ENCODE data around the gene CTBP1.

CTBP1 gene

DNA sequence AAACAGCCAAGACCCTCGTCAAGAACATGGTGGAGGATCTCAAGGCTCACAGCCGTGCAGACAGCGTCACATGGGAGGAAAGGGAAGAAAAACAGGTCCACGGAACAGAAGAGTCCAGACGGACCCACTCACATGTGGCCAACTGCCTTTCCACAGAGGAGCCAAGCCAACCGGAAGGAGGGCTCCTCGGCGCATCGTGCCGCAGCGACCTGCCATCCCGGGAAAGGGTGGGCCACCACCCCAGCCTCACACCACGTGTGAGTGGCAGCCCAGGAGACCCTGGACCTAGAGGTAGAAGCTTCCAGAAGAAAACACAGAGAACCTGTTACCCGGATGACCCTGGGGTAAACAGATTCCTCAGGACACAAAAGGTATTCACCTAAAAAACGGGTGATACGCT, 28.4 kb downstream of the CTBP1 start:
- H3K4me3 ChIP-seq (ENCODE audit: low read depth, low read length), result no peak overlapping the region
- H3K4me1 ChIP-seq (ENCODE audit: control insufficient read depth, insufficient read depth, low read length), result no peaks in the 10 kb centered on the region
- peaks cover 54% of the 10 kb centered on the region for H3K36me3 ChIP-seq (ENCODE audit: control insufficient read depth, insufficient read depth, low read length)
- no peaks in the 10 kb centered on the region for H3K27me3 ChIP-seq (ENCODE audit: control insufficient read depth, insufficient read depth, low read length)
- no peak overlapping the region for H3K9ac ChIP-seq (ENCODE audit: low read depth, low read length)
- no peak overlapping the region for H3K27ac ChIP-seq (ENCODE audit: low read depth, low read length)
- H3K9me3 ChIP-seq (ENCODE audit: control insufficient read depth, insufficient read depth, low read length), result no peaks in the 10 kb centered on the region

DNA sequence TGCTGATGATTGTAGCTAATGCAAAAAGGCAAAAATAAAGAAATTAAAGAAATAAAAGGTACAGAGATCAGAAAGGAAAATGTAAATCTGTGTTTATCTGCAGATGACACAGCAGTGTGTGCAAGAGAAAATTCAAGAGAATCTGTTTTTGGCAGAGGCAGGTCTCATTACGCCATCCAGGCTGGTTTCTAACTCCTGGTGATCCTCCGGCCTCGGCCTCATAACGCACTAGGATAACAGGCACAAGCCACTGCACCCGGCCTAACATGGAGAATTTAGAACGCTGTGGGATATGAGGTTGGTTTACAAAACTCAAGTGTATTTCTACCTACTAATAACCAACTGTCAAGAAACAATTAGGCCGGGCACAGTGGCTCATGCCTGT, 29.4 kb downstream of the CTBP1 start:
- Histone ChIP-seq H3K36me3 (ENCODE audit: control insufficient read depth, insufficient read depth, low read length) (peaks cover 54% of the 10 kb centered on the region), H3K4me3 (ENCODE audit: low read depth, low read length) (no peak overlapping the region), H3K27ac (ENCODE audit: low read depth, low read length) (no peak overlapping the region), H3K9ac (ENCODE audit: low read depth, low read length) (no peak overlapping the region), H3K27me3 (ENCODE audit: control insufficient read depth, insufficient read depth, low read length) (no peaks in the 10 kb centered on the region), H3K9me3 (ENCODE audit: control insufficient read depth, insufficient read depth, low read length) (no peaks in the 10 kb centered on the region), H3K4me1 (ENCODE audit: control insufficient read depth, insufficient read depth, low read length) (no peaks in the 10 kb centered on the region)

DNA sequence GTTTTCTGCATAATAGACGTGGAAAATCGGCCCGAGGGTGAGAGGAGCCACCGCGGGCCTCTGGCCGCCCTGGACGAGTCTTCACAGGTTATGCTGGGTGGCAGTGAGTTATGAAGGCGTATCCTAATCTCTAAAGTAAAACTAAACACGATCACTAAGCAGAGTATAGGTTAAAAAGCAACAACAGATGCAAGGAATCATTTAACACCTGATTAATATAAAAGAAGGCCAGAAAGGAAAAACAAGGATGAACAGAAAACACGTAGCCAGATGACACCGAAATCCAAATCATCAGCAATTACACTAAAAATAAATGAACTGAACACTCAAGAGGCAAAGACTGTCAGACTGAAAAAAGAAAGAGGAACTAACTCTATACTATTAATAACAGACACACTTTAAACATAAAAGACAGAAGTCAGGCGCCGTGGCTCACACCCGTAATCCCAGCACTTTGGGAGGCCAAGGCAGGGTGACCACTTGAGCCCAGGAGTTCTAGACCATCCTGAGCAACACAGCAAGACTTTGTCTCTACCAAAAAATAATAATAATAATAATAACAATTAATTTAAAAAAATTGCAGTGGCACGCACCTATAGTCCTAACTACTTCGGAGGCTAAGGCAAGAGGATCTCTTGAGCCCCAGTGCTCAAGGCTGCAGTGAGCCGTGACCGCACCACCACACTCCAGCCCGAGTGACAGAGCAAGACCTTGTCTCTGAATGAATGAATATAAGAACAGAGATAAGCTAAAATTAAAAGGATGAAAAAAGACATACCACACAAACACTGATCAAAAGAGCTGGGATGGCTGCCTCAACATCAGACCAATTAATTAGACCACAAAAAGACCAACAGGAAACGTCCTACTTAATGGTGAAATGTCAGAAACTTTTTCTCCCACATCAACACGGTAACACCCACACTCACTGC, 30.0 kb downstream of the CTBP1 start:
- H3K9ac ChIP-seq (ENCODE audit: low read depth, low read length), result no peak overlapping the region
- no peaks in the 10 kb centered on the region for H3K27me3 ChIP-seq (ENCODE audit: control insufficient read depth, insufficient read depth, low read length)
- peaks cover 54% of the 10 kb centered on the region for H3K36me3 ChIP-seq (ENCODE audit: control insufficient read depth, insufficient read depth, low read length)
- no peak overlapping the region for H3K27ac ChIP-seq (ENCODE audit: low read depth, low read length)
- no peaks in the 10 kb centered on the region for H3K4me1 ChIP-seq (ENCODE audit: control insufficient read depth, insufficient read depth, low read length)
- H3K4me3 ChIP-seq (ENCODE audit: low read depth, low read length), result no peak overlapping the region
- H3K9me3 ChIP-seq (ENCODE audit: control insufficient read depth, insufficient read depth, low read length), result no peaks in the 10 kb centered on the region

DNA sequence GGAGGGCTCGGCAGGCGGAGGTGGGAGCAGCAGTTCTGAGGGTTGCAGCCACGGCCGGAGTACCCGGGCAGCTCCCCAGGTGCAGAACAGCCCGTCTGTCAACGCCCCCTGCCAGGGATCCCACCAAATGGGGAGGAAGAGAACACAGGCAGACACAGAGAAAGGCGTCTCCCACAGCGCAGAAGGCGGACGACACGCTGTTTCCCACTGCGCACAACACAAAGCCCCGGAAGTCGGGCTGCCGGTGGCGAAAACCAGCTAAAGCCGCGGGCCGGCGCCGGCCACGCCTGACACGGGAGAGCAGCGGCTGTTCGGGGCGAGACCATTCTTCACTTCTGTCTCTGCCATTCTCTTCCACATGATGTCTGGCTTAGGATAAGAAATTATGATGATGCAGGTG, 31.6 kb downstream of the CTBP1 start:
- no peak overlapping the region for H3K4me3 ChIP-seq (ENCODE audit: low read depth, low read length)
- no peaks in the 10 kb centered on the region for H3K4me1 ChIP-seq (ENCODE audit: control insufficient read depth, insufficient read depth, low read length)
- no peaks in the 10 kb centered on the region for H3K9me3 ChIP-seq (ENCODE audit: control insufficient read depth, insufficient read depth, low read length)
- H3K36me3 ChIP-seq (ENCODE audit: control insufficient read depth, insufficient read depth, low read length), result peaks cover 67% of the 10 kb centered on the region
- no peak overlapping the region for H3K9ac ChIP-seq (ENCODE audit: low read depth, low read length)
- no peaks in the 10 kb centered on the region for H3K27me3 ChIP-seq (ENCODE audit: control insufficient read depth, insufficient read depth, low read length)
- H3K27ac ChIP-seq (ENCODE audit: low read depth, low read length), result no peak overlapping the region

DNA sequence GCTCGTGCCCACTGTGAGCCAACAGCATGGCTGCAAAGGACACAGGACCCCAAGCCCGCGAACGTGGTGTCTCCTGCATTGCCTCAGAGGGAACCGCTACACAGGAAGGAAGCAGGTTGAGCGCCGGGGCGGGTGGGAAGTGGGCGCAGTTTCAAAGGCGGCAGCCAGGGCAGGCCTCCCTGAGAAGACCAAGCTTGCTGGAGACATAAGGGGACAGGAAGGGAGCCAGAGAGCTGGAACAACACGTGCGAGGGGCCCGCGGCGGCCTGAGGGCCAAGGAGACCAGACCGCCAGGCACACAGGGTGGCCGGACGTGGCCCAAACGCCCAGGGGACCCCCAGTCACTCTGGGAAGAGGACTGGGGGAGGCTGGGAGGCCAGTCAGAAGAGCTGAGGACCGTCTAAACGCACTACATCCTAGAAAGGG, 32.0 kb downstream of the CTBP1 start:
- Histone ChIP-seq H3K36me3 (ENCODE audit: control insufficient read depth, insufficient read depth, low read length) (peaks cover 69% of the 10 kb centered on the region), H3K9me3 (ENCODE audit: control insufficient read depth, insufficient read depth, low read length) (no peaks in the 10 kb centered on the region), H3K9ac (ENCODE audit: low read depth, low read length) (no peak overlapping the region), H3K27ac (ENCODE audit: low read depth, low read length) (no peak overlapping the region), H3K27me3 (ENCODE audit: control insufficient read depth, insufficient read depth, low read length) (no peaks in the 10 kb centered on the region), H3K4me1 (ENCODE audit: control insufficient read depth, insufficient read depth, low read length) (no peaks in the 10 kb centered on the region), H3K4me3 (ENCODE audit: low read depth, low read length) (no peak overlapping the region)

DNA sequence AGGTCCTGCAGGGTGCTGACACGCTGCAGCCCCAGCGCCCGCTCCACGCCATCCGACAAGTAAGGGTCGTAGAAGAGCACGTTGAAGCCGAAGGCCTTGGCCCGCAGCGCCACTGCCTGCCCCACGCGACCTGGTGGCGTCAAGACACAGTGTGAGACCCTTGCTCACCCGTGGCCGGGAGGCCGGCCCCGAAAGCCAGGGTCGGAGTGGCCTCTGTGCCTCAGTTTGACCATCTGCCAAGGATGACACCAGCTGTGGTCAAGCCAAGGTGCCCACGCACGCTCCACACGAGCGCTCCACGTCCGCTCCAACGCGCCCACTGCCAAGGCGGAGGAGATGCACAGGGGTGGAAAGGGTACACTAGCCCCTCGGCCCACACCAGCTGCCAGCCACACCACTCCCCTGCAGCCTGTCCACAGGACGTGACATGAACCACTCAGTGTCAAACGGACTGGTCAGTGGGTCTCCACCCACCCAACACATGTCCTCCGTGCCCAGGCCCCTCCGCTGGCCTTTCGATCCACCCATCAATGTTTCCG, 32.8 kb downstream of the CTBP1 start:
- Histone ChIP-seq H3K27ac (ENCODE audit: low read depth, low read length) (no peak overlapping the region), H3K27me3 (ENCODE audit: control insufficient read depth, insufficient read depth, low read length) (no peaks in the 10 kb centered on the region), H3K9ac (ENCODE audit: low read depth, low read length) (no peak overlapping the region), H3K4me3 (ENCODE audit: low read depth, low read length) (no peak overlapping the region), H3K9me3 (ENCODE audit: control insufficient read depth, insufficient read depth, low read length) (no peaks in the 10 kb centered on the region), H3K4me1 (ENCODE audit: control insufficient read depth, insufficient read depth, low read length) (no peaks in the 10 kb centered on the region), H3K36me3 (ENCODE audit: control insufficient read depth, insufficient read depth, low read length) (peaks cover 73% of the 10 kb centered on the region)

DNA sequence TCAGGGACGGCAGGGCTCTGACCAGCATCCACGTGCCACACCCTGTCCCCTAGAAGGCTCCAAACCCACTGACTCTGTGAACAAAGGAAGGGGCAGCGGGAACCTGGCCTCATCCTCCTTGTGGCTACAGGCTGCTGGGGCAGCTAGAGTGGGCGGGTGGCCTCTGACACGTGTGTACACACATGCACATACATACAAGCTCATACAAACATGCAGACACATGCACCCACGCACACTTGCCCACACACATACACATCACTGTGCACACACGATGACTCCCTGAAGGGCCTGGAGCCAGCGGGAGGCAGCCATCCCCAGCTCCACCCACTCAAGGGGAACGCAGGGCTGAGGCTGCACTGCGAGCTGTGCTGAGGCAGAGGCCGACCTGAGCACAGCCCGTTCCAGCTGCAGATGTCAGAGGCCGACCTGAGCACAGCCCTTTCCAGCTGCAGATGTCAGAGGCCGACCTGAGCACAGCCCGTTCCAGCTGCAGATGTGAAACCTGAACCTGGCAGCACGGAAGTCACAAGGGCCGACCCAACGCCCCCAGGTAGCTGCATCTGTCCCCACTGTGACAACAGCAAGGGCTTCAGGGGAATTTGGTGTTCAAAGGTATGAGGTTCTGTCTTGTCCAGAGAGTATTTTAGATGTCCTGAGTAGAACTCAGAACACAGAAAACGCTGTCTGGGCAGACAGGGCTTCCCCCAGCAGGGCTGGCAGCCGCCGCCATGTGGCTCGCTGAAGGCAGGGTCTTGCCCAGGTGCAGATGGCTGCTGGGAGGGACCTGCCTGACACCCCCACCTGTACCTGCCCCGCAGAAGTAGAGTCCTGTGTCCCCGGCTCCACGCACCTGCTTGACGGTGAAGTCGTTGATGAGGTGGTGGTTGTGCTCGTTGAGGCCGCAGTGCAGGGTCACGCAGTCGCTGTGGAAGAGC, 33.5 kb downstream of the CTBP1 start:
- Histone ChIP-seq H3K4me3 (ENCODE audit: low read depth, low read length) (no peak overlapping the region), H3K9ac (ENCODE audit: low read depth, low read length) (no peak overlapping the region), H3K9me3 (ENCODE audit: control insufficient read depth, insufficient read depth, low read length) (no peaks in the 10 kb centered on the region), H3K27ac (ENCODE audit: low read depth, low read length) (no peak overlapping the region), H3K4me1 (ENCODE audit: control insufficient read depth, insufficient read depth, low read length) (no peaks in the 10 kb centered on the region), H3K36me3 (ENCODE audit: control insufficient read depth, insufficient read depth, low read length) (peaks cover 78% of the 10 kb centered on the region), H3K27me3 (ENCODE audit: control insufficient read depth, insufficient read depth, low read length) (no peaks in the 10 kb centered on the region)

DNA sequence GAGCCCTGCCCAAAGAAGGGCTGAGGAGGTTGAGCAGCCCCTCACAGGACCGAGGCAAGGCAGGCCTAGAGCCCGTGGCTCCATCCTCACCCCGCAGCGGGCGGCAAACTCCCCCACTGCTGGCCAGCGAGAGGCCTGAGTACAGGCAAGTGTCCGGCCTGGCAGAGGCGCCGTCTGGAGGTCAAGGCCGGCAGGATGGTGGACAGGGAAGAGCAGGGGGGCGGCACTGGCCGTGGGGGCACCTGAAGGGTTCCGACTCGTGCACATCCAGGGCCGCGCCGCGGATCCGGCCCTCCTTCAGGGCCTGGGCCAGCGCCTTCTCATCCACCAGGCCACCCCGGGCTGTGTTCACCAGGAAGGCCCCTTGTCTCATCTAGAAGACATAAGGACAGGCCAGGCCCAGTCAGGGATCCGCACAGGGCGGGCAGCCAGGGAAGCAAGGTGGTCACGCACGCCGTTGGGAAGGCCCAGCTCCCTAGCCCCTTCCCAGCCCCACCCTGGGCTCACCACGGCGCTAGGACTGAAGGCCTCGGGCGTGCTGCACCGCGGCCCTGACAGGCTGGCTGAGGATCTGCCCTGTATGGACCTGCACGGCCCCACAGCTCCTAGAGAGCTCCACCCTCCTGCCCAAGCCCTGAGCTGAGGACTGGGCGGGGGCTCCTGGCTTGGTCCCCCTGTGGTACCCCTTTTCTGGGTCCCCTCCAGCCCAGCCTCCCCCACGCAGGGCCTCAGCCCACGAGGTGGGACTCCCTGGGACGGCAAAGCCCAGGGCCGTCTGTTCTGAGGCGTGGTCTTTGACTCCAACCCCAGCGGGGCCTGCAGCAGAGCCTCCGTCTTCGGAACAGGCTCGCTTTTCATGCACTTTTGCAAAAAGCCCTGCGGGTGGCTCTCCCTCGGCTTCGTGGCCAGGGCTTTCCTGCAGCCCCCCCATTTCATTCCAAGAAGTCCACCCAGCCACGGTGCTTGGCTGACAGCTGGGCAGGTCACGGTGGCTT, 34.5 kb downstream of the CTBP1 start:
- no peak overlapping the region for H3K4me3 ChIP-seq (ENCODE audit: low read depth, low read length)
- H3K9me3 ChIP-seq (ENCODE audit: control insufficient read depth, insufficient read depth, low read length), result no peaks in the 10 kb centered on the region
- H3K36me3 ChIP-seq (ENCODE audit: control insufficient read depth, insufficient read depth, low read length), result peaks cover 77% of the 10 kb centered on the region
- H3K27ac ChIP-seq (ENCODE audit: low read depth, low read length), result no peak overlapping the region
- no peaks in the 10 kb centered on the region for H3K27me3 ChIP-seq (ENCODE audit: control insufficient read depth, insufficient read depth, low read length)
- no peaks in the 10 kb centered on the region for H3K4me1 ChIP-seq (ENCODE audit: control insufficient read depth, insufficient read depth, low read length)
- no peak overlapping the region for H3K9ac ChIP-seq (ENCODE audit: low read depth, low read length)

DNA sequence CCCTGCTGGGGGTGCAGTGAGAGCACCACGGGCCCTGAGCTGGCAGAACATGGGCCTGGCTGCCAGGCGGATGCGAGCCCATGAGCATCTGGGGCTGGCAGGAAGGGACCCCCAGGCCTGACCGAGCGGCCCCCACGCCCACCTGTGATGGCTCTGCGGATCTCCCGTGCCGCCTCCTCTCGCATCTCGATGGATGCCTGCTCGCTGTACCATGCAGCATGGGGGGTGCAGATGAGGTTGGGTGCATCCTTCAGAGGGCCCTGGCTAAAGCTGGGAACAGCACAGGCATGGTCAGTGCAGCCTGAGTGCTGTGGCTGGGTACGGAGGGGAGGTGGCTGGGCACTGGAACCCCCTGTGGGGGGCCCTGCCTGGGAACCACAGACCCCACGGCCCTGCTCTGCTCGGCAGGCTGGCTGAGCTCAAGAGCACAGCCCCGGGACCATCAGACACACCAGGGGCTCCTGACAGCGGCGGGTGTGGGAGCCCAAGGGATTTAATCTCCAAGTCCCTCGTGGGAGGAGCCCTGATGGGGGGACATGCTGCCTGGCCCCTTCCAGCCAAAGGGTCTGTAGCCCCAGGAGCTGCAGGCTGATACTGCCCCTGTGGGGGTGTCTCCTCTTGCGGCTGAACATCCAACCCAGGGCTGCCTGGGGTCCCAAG, 35.5 kb downstream of the CTBP1 start:
- H3K4me1 ChIP-seq (ENCODE audit: control insufficient read depth, insufficient read depth, low read length), result no peaks in the 10 kb centered on the region
- no peak overlapping the region for H3K4me3 ChIP-seq (ENCODE audit: low read depth, low read length)
- peaks cover 70% of the 10 kb centered on the region for H3K36me3 ChIP-seq (ENCODE audit: control insufficient read depth, insufficient read depth, low read length)
- no peaks in the 10 kb centered on the region for H3K27me3 ChIP-seq (ENCODE audit: control insufficient read depth, insufficient read depth, low read length)
- H3K9ac ChIP-seq (ENCODE audit: low read depth, low read length), result no peak overlapping the region
- no peaks in the 10 kb centered on the region for H3K9me3 ChIP-seq (ENCODE audit: control insufficient read depth, insufficient read depth, low read length)
- no peak overlapping the region for H3K27ac ChIP-seq (ENCODE audit: low read depth, low read length)

All from HUES48 (cell line).